OCI-LY1 (cell line): Measurements from ENCODE around the gene MOB3A.
A peak's percentile ranks its signal among the peaks of the same experiment; 100 is the strongest.

Source experiments
- H2AFZ ChIP-seq: fragments of 200-600 bp; sonication (generic), shearing (Covaris generic); 2 replicates; pipeline ENCODE4 v1.6.0; 2014; ENCODE audit warnings: antibody characterized with exemption, mild to moderate bottlenecking, low read length
- H3F3A ChIP-seq: fragments of 200-600 bp; sonication (generic), shearing (Covaris generic); 2 replicates; pipeline ENCODE4 v1.6.0; 2014; ENCODE audit warnings: mild to moderate bottlenecking, antibody characterized with exemption, low read length, moderate library complexity; ENCODE audit not compliant: insufficient read depth
- H3K27ac ChIP-seq: fragments of 200-600 bp; sonication (generic); 2 replicates; pipeline ENCODE4 v1.5.1; 2014; ENCODE audit warnings: low read length, mixed run types, mild to moderate bottlenecking, low read depth; ENCODE audit not compliant: poor library complexity, severe bottlenecking
- H3K27me3 ChIP-seq: fragments of 200-600 bp; sonication (generic); 2 replicates; pipeline ENCODE4 v1.6.0; 2014; ENCODE audit warnings: antibody characterized with exemption, mild to moderate bottlenecking, low read length, moderate library complexity; ENCODE audit not compliant: insufficient read depth
- H3K36me3 ChIP-seq: fragments of 200-600 bp; sonication (generic); 2 replicates; pipeline ENCODE4 v1.6.1; 2014; ENCODE audit warnings: mild to moderate bottlenecking, antibody characterized with exemption, low read length, moderate library complexity, mixed read lengths; ENCODE audit not compliant: insufficient read depth
- H3K4me1 ChIP-seq: fragments of 200-600 bp; sonication (generic); 2 replicates; pipeline ENCODE4 v1.5.1; 2014; ENCODE audit warnings: mild to moderate bottlenecking, low read length, moderate library complexity; ENCODE audit not compliant: insufficient read depth, severe bottlenecking
- H3K4me2 ChIP-seq: fragments of 200-600 bp; sonication (generic), shearing (Covaris generic); 2 replicates; pipeline ENCODE4 v1.6.1; 2014; ENCODE audit warnings: low read length
- H3K4me3 ChIP-seq: fragments of 200-600 bp; sonication (generic); 2 replicates; pipeline ENCODE4 v1.5.1; 2014; ENCODE audit warnings: low read length, low read depth, mild to moderate bottlenecking, mixed read lengths; ENCODE audit not compliant: poor library complexity, severe bottlenecking
- H3K79me2 ChIP-seq: fragments of 200-600 bp; shearing (Covaris generic); 2 replicates; pipeline ENCODE4 v1.6.1; 2016; ENCODE audit warnings: mixed run types, low read length, mixed read lengths; ENCODE audit not compliant: insufficient read depth
- H3K9ac ChIP-seq: fragments of 200-600 bp; sonication (generic), shearing (Covaris generic); 2 replicates; pipeline ENCODE4 v1.6.1; 2014; ENCODE audit warnings: mild to moderate bottlenecking, low read length, mixed read lengths
- H3K9me2 ChIP-seq: fragments of 200-600 bp; sonication (generic), shearing (Covaris generic); 2 replicates; pipeline ENCODE4 v1.6.1; 2014; ENCODE audit warnings: low read depth, mild to moderate bottlenecking, low read length, mixed read lengths
- H3K9me3 ChIP-seq: fragments of 200-600 bp; shearing (Covaris generic); 2 replicates; pipeline ENCODE4 v1.6.1; 2014; ENCODE audit warnings: low read length, mixed read lengths
- H4K20me1 ChIP-seq: fragments of 200-600 bp; sonication (generic), shearing (Covaris generic); 2 replicates; pipeline ENCODE4 v1.6.0; 2016; ENCODE audit warnings: mild to moderate bottlenecking, low read length; ENCODE audit not compliant: insufficient read depth
- EZH2 ChIP-seq: fragments of 200-600 bp; sonication (generic), shearing (Covaris generic); IDR thresholded peaks from 2 replicates; pipeline ENCODE4 v1.8.0; 2017; ENCODE audit warnings: borderline replicate concordance, mixed run types, mild to moderate bottlenecking, antibody characterized with exemption, low read length, moderate library complexity, mixed read lengths
- TF ChIP-seq, protein P1 (sequence below): fragments of 200-600 bp; sonication (generic), shearing (Covaris generic); IDR thresholded peaks from 2 replicates; pipeline ENCODE4 v1.5.1; 2017; ENCODE audit warnings: mild to moderate bottlenecking, antibody characterized with exemption, low read length, moderate library complexity, mixed read lengths

The MOB3A gene

DNA sequence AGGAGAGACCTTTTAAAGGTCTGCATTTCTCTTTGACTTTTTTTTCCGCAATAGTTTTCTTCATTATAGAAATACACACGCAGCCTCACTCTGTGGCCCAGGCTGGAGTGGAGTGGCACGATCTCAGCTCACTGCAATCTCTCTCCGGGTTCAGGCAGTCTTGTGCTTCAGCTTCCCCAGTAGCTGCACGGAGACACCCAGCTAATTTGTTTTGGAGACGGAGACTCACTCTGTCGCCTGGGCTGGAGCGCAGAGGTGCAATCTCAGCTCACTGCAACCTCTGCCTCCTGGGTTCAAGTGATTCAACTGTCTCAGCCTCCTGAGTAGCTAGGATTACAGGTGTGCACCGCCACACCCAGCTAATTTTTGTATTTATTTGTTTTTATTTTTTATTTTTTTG, 33.4 kb downstream of the MOB3A start:
- no peak overlapping the region for H2AFZ ChIP-seq
- no peaks in the 10 kb centered on the region for H3K79me2 ChIP-seq
- no peak overlapping the region; the same call in 1 of the 2 replicates for H3K4me2 ChIP-seq
- no peak overlapping the region for H3K9ac ChIP-seq
- no peak overlapping the region for H3K4me3 ChIP-seq
- peak overlapping the region; percentile 73 for H3K27ac ChIP-seq
- TF ChIP-seq, protein P1, sequence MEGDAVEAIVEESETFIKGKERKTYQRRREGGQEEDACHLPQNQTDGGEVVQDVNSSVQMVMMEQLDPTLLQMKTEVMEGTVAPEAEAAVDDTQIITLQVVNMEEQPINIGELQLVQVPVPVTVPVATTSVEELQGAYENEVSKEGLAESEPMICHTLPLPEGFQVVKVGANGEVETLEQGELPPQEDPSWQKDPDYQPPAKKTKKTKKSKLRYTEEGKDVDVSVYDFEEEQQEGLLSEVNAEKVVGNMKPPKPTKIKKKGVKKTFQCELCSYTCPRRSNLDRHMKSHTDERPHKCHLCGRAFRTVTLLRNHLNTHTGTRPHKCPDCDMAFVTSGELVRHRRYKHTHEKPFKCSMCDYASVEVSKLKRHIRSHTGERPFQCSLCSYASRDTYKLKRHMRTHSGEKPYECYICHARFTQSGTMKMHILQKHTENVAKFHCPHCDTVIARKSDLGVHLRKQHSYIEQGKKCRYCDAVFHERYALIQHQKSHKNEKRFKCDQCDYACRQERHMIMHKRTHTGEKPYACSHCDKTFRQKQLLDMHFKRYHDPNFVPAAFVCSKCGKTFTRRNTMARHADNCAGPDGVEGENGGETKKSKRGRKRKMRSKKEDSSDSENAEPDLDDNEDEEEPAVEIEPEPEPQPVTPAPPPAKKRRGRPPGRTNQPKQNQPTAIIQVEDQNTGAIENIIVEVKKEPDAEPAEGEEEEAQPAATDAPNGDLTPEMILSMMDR: no peak
- no peak for TF ChIP-seq EZH2
- no peaks in the 10 kb centered on the region for H3K27me3 ChIP-seq
- no peaks in the 10 kb centered on the region for H4K20me1 ChIP-seq
- no peaks in the 10 kb centered on the region for H3K9me3 ChIP-seq
- H3K9me2 ChIP-seq: no peaks in the 10 kb centered on the region
- H3K36me3 ChIP-seq: no peaks in the 10 kb centered on the region
- H3K4me1 ChIP-seq: peaks cover 39% of the 10 kb centered on the region
- no peaks in the 10 kb centered on the region for H3F3A ChIP-seq

DNA sequence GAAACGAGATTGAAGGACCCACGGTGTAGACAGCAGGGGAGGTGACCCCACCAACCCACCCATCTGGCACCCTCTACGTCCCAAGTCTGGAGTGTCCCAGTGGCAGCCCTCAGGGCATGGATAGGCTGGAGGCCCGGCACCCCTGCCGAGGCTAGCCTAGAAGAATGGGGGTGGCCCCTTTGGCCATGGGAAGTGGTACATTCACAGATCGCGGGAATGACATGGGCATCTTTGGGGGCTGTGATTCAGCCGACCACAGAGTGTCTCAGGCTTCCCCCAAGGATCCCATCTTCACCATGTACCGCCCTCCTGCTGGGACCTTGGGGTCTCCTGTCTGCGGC, 33.8 kb downstream of the MOB3A start:
- peak overlapping the region; percentile 87 for H3K4me2 ChIP-seq
- H2AFZ ChIP-seq: no peak overlapping the region
- peak overlapping the region; percentile 76 for H3K4me3 ChIP-seq

DNA sequence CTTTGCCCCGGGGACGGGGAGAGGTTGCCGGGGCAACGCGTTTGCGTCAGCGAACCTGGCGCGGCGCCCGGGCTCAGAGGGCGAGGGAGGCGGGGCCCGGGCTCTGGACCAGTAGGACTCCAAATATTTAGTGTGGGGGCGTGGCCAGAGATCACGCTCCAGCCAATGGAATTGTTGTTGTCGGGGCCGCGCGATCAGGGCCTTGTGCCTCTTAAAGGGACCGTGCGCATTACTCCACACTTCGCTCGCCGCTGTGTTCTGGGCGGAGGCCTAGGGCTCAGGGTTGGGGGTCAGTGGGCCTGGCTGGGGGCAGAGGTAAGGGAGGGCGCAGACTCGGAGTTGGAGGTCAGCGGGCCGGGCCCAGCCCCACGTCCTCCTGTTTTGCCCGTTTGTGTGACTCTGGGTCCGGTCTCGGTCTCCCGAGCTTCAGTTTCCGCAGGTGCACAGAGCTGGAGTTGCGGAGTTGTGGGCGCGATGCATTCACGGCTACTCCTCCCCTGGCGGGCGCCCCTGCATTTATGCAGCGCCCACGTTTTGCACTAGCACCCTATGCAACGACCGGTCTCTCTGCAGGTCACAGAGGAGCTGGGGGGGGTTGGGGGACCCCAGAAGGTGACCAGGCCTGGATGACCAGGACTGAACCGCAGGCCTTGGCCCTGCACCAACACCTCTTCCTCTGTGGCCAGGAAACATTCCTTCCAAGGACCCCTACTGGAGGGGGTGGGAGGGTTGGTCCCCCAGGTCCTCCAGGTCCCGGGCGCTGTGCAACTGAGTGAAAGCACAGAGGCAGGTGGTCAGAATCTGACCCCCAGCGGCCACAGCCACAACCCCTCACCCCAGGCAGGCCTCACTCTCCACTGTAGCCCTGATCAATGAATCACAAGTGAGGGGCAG, 34.4 kb downstream of the MOB3A start:
- Histone ChIP-seq H4K20me1 (no peaks in the 10 kb centered on the region), H3K36me3 (no peaks in the 10 kb centered on the region), H3K4me1 (peaks cover 42% of the 10 kb centered on the region), H3K27me3 (no peaks in the 10 kb centered on the region), H3K4me2 (peak overlapping the region; percentile 87), H3K9me3 (no peaks in the 10 kb centered on the region), H3K4me3 (peak overlapping the region; percentile 76), H3K27ac (peak overlapping the region; percentile 73), H3K9ac (peak overlapping the region; percentile 83), H3K79me2 (no peaks in the 10 kb centered on the region), H3F3A (no peaks in the 10 kb centered on the region), H2AFZ (no peak overlapping the region), H3K9me2 (no peaks in the 10 kb centered on the region)
- TF ChIP-seq, protein P1: no peak
- TF ChIP-seq EZH2: no peak

More for the DNA sequence above, 33.8 kb downstream of the MOB3A start:
- Histone ChIP-seq H3K36me3 (no peaks in the 10 kb centered on the region), H3K9ac (peak overlapping the region; percentile 83; the same call in 1 of the 2 replicates), H4K20me1 (no peaks in the 10 kb centered on the region), H3K9me2 (no peaks in the 10 kb centered on the region), H3K27ac (peak overlapping the region; percentile 73), H3K4me1 (peaks cover 39% of the 10 kb centered on the region), H3K27me3 (no peaks in the 10 kb centered on the region), H3F3A (no peaks in the 10 kb centered on the region), H3K9me3 (no peaks in the 10 kb centered on the region), H3K79me2 (no peaks in the 10 kb centered on the region)
- TF ChIP-seq, protein P1: no peak
- no peak for TF ChIP-seq EZH2
